Uterus (tissue), 4 donors: Measurements from ENCODE around the gene CDIP1. TPM values are rescaled to one million over a fixed set of nuclear protein-coding genes. Genes with fewer than 3 reads are reported as not detected.

Source experiments
- DNase-seq, 2 donors: peaks; one replicate each; pipeline ENCODE4 v3.0.0-alpha.2; 2019 to 2020
- H3K27ac ChIP-seq, 2 donors: fragments of 200-600 bp; sonication (generic); 1 replicate in 1 of 2; 2 replicates in 1 of 2; pipeline ENCODE4 v1.5.1; 2016 to 2018
- H3K27me3 ChIP-seq, 2 donors: fragments of 200-600 bp; sonication (generic); one replicate each; pipeline ENCODE4 v1.5.1; 2018 to 2019; ENCODE audit warnings: control low read depth in 1 of 2
- H3K36me3 ChIP-seq, 2 donors: fragments of 200-600 bp; sonication (generic); one replicate each; pipeline ENCODE4 v1.5.1; 2019; ENCODE audit warnings: control low read depth in 1 of 2
- H3K4me1 ChIP-seq, 2 donors: fragments of 200-600 bp; sonication (generic); one replicate each; pipeline ENCODE4 v1.5.1; 2018 to 2019; ENCODE audit warnings: control low read depth in 1 of 2
- H3K4me3 ChIP-seq, 2 donors: fragments of 200-600 bp; sonication (generic); 1 replicate in 1 of 2; 2 replicates in 1 of 2; pipeline ENCODE4 v1.5.1; 2018 to 2019; ENCODE audit warnings: mild to moderate bottlenecking in 1 of 2
- H3K9me3 ChIP-seq, 2 donors: fragments of 200-600 bp; sonication (generic); one replicate each; pipeline ENCODE4 v1.5.1; 2019; ENCODE audit warnings: control low read depth in 1 of 2
- POLR2A ChIP-seq, 2 donors: fragments of 450-650 bp; IDR thresholded peaks; one replicate each; pipeline ENCODE4 v1.6.1; 2016; ENCODE audit warnings: antibody characterized with exemption in 2 of 2, mild to moderate bottlenecking in 1 of 2, moderate library complexity in 1 of 2
- intact Hi-C: fragments of 100-400 bp; cut with DNase I; formaldehyde crosslinking; loops from one replicate; pipeline ENCODE4 v1.15.1; 2023; ENCODE audit warnings: low total_unique reads
- total RNA-seq, 4 donors: library from RNA; depleted of rRNA in 3 of 4; stranded (reverse); fragments of >200 nt in 3 of 4; gene quantifications; one replicate each; pipeline versions ENCODE4 v1.1.0 to v1.2.4, GENCODE V29; 2014 to 2023
- TF ChIP-seq, protein P1 (sequence below), 4 experiments: fragments of 200-600 bp in 2 of 4; fragments of 450-650 bp in 2 of 4; sonication (generic) in 2 of 4; IDR thresholded peaks; one replicate each; pipeline ENCODE4 v1.5.1; 2016 to 2019; ENCODE audit warnings: antibody characterized with exemption in 4 of 4, mild to moderate bottlenecking in 2 of 4, moderate library complexity in 1 of 4
- donor health status: DM: yes; HTN: yes; CAD: no.

CDIP1 gene
- total RNA-seq, 4 donors from 2014 or later, result 5.0 to 40.6 (median 11.1) TPM

DNA sequence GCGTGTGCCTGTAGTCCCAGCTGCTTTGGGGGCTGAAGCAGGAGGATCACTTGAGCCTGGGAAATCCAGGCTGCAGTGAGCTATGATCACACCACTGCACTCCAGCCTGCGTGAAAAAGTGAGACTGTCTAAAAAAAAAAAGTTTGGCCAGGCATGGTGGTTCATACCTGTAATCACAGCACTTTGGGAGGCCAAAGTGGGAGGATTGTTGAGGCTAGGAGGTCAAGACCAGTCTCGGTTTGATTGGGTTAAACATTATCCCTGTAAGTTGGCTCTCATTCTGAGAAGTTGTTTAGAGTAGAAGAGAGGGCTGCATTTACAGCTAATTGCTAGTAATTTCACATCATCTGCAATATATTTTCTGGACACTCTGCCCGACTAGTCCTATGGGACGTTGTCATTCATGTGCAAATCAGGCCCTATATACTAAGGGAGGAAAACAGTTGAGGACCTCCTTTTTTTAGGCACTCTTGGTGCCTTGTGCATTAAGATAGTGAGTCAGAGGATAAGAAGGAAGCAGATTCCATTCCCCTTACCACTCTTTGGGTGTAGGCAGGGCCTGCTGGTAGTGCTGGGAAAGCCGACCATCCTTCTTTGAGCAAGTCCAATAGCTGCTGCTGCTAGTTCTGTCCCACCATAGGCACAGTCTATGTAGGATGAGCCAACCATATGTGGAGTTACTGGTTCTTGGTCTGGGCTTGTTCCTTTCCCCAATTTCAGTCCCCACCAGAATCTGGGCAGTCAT, 43.7 kb downstream of the CDIP1 start:
- H3K9me3 ChIP-seq, result no peaks in the 10 kb centered on the region
- no peak overlapping the region for H3K27ac ChIP-seq
- no peak for TF ChIP-seq POLR2A (IDR thresholded peaks at IDR 0.05)
- TF ChIP-seq, protein P1, sequence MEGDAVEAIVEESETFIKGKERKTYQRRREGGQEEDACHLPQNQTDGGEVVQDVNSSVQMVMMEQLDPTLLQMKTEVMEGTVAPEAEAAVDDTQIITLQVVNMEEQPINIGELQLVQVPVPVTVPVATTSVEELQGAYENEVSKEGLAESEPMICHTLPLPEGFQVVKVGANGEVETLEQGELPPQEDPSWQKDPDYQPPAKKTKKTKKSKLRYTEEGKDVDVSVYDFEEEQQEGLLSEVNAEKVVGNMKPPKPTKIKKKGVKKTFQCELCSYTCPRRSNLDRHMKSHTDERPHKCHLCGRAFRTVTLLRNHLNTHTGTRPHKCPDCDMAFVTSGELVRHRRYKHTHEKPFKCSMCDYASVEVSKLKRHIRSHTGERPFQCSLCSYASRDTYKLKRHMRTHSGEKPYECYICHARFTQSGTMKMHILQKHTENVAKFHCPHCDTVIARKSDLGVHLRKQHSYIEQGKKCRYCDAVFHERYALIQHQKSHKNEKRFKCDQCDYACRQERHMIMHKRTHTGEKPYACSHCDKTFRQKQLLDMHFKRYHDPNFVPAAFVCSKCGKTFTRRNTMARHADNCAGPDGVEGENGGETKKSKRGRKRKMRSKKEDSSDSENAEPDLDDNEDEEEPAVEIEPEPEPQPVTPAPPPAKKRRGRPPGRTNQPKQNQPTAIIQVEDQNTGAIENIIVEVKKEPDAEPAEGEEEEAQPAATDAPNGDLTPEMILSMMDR (IDR thresholded peaks at IDR 0.05), result no peak
- no peak overlapping the region for H3K4me3 ChIP-seq
- no peaks in the 10 kb centered on the region for H3K36me3 ChIP-seq
- H3K4me1 ChIP-seq, result no peaks in the 10 kb centered on the region
- DNase-seq, result no peak
- no peaks in the 10 kb centered on the region for H3K27me3 ChIP-seq
- intact Hi-C loops, result no loop called here

DNA sequence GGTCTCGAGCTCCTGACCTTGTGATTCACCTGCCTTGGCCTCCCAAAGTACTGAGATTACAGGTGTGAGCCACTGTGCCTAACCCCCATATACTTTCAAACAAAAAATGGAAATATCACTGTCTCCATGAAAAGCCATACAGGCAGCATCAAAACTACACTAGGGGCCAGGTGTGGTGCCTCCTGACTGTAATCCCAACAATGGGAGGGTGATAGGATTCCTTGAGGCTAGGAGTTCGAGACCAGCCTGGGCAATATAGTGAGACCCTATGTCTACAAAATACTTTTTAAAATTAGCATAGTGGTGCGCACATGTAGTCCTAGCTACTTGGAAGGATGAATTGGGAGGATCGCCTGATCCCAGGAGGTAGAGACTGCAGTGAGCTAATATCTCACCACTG, 46.7 kb downstream of the CDIP1 start:
- Histone ChIP-seq H3K9me3 (no peaks in the 10 kb centered on the region), H3K36me3 (no peaks in the 10 kb centered on the region), H3K4me3 (no peak overlapping the region), H3K4me1 (no peaks in the 10 kb centered on the region), H3K27ac (no peak overlapping the region), H3K27me3 (no peaks in the 10 kb centered on the region)
- DNase-seq, result no peak
- TF ChIP-seq, protein P1 (IDR thresholded peaks at IDR 0.05), result no peak
- no peak for TF ChIP-seq POLR2A (IDR thresholded peaks at IDR 0.05)
- intact Hi-C loops, result no loop called here

DNA sequence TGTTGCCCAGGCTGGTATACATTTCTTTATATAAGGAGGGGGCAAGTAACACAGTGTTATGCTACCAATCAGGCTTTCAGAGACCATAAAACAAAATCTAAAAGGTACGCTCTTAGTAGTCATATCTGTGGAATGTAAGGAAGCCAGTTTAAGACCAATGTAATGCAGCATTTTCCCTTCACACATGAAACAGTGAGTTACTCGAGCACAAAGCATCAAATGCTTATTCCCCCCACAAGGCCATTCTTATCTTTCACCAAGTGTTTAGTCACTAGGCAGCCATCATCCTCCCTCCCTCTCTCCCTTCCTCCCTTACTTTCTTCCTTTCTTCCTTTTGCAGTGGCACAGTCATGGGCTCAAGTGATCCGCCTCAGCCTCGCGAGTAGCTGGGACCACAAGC, 49.5 kb downstream of the CDIP1 start:
- intact Hi-C loops, result no loop called here
- TF ChIP-seq, protein P1 (IDR thresholded peaks at IDR 0.05), result no peak
- no peak for TF ChIP-seq POLR2A (IDR thresholded peaks at IDR 0.05)
- no peak overlapping the region for H3K27ac ChIP-seq
- no peaks in the 10 kb centered on the region for H3K4me1 ChIP-seq
- H3K27me3 ChIP-seq, result no peaks in the 10 kb centered on the region
- no peak for DNase-seq
- H3K36me3 ChIP-seq, result no peaks in the 10 kb centered on the region
- H3K9me3 ChIP-seq, result no peaks in the 10 kb centered on the region
- no peak overlapping the region for H3K4me3 ChIP-seq

DNA sequence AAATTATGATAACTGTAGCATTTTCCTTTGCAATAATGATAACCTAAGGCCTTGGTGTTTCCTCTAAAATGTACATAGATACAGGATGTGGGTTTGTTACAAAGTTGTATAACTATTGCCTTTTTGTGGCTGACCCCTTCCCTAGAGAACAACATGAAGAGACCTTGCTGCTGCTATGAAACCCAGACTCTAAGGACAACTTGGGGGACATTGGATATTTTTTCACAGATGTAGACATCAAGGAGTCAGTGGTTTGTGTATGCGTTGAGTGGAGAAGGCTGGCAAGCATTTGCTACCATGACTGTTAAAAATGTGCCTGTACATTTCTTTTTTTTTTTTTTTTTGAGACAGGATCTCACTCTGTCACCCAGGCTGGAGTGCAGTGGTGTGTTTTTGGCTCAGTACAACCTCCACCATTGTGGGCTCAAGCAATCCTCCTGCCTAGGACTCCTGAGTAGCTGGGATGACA, 50.0 kb downstream of the CDIP1 start:
- Histone ChIP-seq H3K9me3 (no peaks in the 10 kb centered on the region), H3K36me3 (no peaks in the 10 kb centered on the region), H3K27ac (no peak overlapping the region), H3K4me1 (no peaks in the 10 kb centered on the region), H3K4me3 (no peak overlapping the region), H3K27me3 (no peaks in the 10 kb centered on the region)
- no peak for DNase-seq
- TF ChIP-seq, protein P1 (IDR thresholded peaks at IDR 0.05), result no peak
- TF ChIP-seq POLR2A (IDR thresholded peaks at IDR 0.05), result no peak
- intact Hi-C loops, result no loop called here

DNA sequence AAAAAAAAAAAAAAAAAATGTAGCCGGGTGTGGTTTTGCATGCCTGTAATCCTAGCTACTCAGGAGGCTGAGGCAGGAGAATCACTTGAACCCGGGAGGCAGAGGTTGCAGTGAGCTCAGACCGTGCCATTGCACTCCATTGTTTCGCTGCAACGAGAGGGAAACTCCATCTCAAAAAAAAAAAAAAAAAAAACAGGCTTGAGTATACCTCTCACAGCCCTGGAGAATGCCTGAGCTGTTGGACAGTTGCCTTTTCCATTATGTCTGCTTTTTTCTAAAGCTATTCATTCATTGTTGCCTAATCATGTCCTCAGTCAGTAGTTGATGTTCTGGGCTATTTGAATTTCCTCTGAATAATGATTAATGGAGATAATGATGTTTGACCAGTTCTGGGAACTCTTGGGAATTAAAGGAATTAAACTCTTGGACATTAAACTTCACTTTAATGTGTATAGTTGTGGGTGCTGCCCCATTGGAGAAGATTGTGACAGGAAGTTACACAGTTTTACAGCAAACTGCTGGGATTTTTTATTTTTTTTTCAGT, 50.5 kb downstream of the CDIP1 start:
- Histone ChIP-seq H3K27ac (no peak overlapping the region), H3K27me3 (no peaks in the 10 kb centered on the region), H3K36me3 (no peaks in the 10 kb centered on the region), H3K4me3 (no peak overlapping the region), H3K4me1 (no peaks in the 10 kb centered on the region), H3K9me3 (no peaks in the 10 kb centered on the region)
- intact Hi-C loops, result no loop called here
- no peak for TF ChIP-seq POLR2A (IDR thresholded peaks at IDR 0.05)
- TF ChIP-seq, protein P1 (IDR thresholded peaks at IDR 0.05), result no peak
- no peak for DNase-seq
